ENCODE results near the gene CDH4.
"Not testable (repeated sequence)": the region's sequence is repeated elsewhere in the genome, so short reads cannot be mapped to it uniquely, and the experiment has no call there.

CDH4 gene

GRCh38 chr20:61442075-61442670 lies 190.1 kb downstream of the CDH4 start:
- peak; percentile 59 for DNase-seq

- no peak for DNase-seq
These were observed 190.7 kb downstream of the CDH4 start for GRCh38 chr20:61442718-61443117.

DNA sequence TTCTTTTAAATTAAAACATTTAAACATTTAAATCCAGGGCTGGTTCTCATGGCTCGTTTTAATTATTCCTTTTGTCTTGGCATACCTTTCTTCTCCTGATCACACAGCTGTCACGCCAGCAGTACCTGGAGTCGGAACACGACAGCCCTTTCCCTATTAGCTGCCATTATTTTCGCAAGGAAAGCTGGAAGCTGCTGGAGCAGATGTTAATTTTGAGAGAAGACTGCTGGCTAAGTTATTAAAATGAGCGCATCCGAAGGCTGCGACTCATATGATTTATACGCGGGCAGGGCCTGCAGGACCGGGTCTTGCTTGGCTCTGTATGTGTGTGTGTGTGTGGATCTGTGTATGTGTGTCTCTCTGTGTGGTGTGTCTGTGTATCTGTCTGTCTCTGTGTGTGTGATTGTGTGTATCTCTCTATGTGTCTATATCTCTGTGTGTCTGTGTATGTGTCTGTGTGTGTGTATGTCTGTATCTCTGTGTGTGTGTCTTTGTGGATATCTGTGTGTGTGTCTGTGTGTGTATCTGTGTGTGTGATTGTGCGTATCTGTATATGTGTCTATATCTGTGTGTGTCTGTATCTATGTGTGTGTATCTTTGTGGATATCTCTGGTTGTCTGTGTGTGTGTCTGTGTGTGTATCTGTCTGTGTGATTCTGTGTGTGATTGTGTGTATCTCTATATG lies 191.5 kb downstream of the CDH4 start:
- peak; percentile 28 for DNase-seq

- DNase-seq = no peak
These were observed 192.6 kb downstream of the CDH4 start for GRCh38 chr20:61444637-61445036.

GRCh38 chr20:61445138-61445537 lies 193.1 kb downstream of the CDH4 start:
- no peak for DNase-seq

- no peak for DNase-seq
These were observed 193.7 kb downstream of the CDH4 start for GRCh38 chr20:61445741-61446140.

DNA sequence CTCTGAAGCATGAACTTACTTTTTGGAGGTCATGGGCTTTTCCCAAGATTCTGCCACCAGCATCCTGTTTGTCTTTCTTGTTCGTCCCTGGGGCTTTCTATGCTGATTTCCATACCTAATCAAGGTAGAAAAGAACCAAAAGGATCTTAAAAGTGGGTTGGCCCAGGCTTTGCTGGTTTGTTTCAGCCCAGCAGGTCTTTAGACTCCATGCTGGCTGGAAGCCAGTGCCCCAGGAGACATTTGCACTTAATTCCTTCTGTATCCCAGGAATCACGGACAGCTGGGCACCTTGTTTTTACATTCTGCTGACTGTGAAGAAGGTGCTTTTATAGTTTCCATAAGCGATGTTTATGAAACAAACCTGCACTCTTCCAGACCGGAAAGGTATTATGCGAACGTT lies 195.9 kb downstream of the CDH4 start:
- no peak for DNase-seq

DNA sequence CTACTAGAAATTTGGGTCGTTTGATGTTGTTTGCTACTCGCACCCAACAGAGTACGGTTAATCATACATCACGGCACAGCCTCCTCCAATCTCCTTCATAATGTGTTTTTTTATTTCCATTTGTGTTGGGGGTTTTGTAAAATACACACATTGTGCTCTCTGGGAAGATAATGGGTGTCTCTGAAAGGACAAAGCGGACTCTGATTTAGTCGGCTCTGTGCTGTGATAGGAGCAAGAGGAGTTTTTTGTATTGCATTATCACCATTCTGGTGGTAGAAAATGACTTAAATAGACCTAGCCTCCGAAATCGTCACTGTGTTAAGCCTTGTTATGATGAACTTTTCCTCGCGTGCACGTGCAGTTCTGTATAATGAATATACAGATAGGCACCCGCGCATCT lies 196.3 kb downstream of the CDH4 start:
- no peak for DNase-seq

DNA sequence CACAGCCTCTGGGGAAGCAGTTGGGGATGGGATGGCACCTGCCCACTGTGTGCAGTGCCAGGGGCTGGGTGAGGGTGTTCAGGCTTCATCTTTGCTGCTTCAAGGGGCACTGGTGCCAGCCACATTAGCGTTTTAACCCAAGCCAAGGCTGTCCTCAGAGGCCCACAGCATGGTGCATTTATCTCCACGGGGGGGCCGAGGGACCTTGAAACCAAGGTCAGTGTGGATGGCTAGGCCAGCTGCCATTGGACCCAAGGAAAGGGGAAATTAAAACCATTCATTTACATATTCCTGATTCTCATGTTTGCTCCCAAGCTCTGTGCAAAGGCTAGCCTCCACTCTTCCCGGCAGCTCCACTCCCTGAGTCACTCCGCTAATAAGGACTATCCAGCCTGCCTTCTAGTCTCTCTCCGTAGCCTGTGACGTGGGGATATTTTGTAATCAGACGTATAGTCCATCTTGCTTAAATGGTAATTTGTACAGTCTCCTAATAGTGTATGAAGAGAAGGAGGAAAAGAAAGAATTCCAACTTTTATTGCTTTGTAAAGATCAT lies 197.1 kb downstream of the CDH4 start:
- DNase-seq = no peak

- DNase-seq = no peak
These were observed 197.9 kb downstream of the CDH4 start for GRCh38 chr20:61449916-61450315.

DNA sequence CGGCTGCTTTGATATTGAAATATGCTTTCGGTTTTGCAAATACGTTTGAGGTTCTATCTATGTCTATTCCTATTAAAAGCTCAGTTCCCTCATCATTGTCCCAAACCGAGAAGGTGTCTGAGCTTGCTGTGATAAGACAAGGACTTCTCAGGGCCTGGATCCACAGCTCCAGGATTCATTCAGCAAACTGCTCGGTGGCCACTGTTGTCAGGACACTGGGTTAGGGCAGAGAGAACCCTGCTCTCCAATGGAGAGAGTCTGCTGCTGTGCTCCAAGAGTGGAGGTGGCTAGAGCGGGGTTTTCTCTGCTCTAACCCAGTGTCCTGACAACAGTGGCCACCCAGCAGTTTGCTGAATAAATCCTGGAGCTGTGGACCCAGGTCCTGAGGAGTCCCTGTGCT lies 198.5 kb downstream of the CDH4 start:
- DNase-seq = no peak

- no peak for DNase-seq
These were observed 198.9 kb downstream of the CDH4 start for GRCh38 chr20:61451009-61451408.

- DNase-seq = no peak
These were observed 199.9 kb downstream of the CDH4 start for GRCh38 chr20:61451953-61452352.

DNA sequence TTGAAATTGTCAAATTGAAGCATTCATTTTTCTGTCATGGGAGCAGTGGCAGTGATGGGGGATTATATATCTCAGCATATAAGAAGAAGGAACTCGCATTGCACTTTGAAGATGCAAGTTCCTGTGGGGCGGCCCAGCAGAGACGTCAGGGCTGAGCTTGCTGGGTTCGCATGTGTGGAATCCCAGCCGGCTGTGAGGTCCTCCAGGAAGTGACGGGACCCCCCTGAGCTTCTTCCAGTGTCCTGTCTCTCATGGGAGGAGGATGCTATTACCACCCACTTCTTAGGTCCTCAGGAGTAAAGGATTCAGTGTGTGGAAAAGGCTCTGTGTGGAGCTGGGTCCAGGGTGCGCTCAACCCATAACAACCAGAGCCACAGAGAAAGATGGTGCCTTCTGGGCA lies 201.2 kb downstream of the CDH4 start:
- DNase-seq = no peak

DNA sequence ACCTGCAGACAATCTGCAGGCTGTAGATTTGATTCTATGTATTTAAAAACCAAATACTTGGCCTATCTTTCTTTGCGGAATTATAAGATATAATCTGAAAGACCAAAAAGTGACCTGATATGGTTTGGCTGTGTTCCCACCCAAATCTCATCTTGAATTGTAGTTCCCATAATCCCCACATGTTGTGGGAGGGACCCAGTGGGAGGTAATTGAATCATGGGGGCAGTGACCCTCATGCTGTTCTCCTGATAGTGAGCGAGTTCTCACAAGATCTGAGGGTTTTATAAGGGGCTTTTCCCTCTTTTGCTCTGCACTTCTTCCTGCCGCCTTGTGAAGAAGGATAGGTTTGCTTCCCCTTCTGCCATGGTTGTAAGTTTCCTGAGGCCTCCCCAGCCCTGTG lies 201.6 kb downstream of the CDH4 start:
- not testable (repeated sequence) for DNase-seq

GRCh38 chr20:61454053-61454452 lies 202.0 kb downstream of the CDH4 start:
- DNase-seq = no peak

DNA sequence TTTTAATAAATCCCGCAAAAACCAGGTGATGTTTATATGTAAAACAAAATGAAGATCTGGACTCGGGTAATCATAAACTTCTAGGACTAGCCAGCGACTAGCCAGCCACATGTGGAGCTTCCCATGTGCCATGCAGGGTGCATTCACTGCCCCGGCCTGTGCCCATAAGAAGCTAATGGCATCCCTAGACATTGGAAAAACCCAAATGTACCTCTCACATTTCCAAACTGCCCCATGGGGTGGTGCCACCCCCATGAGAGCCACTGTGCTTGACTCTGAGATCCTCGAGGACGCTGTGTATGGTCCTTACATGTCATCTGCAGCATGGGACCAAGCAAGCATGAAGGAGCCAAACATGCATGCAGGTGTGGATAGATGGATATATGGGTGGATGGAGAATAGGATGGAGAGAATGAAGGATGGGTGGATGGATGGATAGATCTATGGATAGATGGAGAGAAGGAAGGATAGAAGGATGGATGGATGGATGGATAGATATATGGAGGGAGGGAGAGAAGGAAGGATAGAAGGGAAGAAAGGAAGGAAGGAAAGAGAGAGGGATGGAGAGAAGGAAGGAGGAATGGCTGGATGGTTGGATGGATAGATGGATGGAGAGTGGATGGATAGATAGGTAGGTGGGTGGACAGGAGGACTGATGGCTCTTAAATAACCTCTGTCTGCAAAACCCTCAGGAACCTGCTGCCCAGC lies 203.6 kb downstream of the CDH4 start:
- no peak for DNase-seq

DNA sequence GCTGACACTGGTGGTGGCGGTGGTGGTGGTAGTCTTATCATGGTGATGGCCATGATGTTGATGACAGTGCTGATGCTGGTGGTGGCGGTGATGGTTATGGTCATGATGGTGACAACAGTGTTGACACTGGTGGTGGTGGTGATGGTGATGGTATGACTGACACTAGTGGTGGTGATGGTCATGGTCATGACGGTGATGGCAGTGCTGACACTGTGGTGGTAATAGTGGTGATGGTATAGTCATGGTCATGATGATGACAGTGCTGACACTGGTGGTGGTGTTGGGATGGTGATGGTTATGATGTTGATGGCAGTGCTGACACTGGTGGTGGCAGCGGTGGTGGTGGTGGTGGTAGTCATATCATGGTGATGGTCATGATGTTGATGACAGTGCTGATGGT lies 205.7 kb downstream of the CDH4 start:
- no peak for DNase-seq

GRCh38 chr20:61458146-61458746 lies 206.2 kb downstream of the CDH4 start:
- DNase-seq = no peak

GRCh38 chr20:61459266-61459665 lies 207.2 kb downstream of the CDH4 start:
- DNase-seq = no peak

GRCh38 chr20:61459705-61460104 lies 207.6 kb downstream of the CDH4 start:
- DNase-seq = no peak

- no peak for DNase-seq
These were observed 208.4 kb downstream of the CDH4 start for GRCh38 chr20:61460261-61461052.

DNA sequence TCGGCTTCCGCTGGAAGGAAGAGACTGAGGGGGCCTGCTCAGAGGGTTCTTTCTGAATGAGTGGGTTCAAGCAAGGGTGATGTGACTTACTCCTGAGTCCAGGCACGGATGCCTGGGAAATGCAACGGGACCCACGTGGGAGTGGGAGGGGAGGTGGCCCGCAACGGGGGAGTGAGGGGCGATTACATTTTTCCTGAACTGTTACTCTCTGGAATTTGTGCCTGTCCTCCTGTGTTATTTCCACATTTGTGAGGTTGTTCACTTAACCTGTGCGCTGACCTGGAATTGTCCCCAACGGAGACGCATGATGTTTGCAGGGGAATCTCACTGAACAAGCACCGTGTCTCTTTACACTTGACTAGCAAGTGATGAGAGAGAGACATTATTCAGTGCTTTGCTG lies 209.4 kb downstream of the CDH4 start:
- DNase-seq = no peak

All from fibroblast of skin of scalp (primary cell).